Stimulated activated CD4-positive, alpha-beta T cell treated with anti-CD3 and anti-CD28 coated beads, TNF-alpha, amount 100 ng/mL, for 1 hour (primary cell): ENCODE data around the gene PTTG1IP.
A peak's percentile ranks its signal among the peaks of the same experiment; 100 is the strongest.

Source experiments
- DNase-seq, 3 donors: peaks; one replicate each; pipeline ENCODE4 v3.0.0-alpha.2; 2020; ENCODE audit warnings: low read depth in 3 of 3, low spot score in 1 of 3

PTTG1IP gene

GRCh38 chr21:44828362-44829056 lies 45.0 kb downstream of the PTTG1IP start:
- DNase-seq, result no peak

- no peak for DNase-seq
Measured at GRCh38 chr21:44823179-44823660, 50.3 kb downstream of the PTTG1IP start.

DNA sequence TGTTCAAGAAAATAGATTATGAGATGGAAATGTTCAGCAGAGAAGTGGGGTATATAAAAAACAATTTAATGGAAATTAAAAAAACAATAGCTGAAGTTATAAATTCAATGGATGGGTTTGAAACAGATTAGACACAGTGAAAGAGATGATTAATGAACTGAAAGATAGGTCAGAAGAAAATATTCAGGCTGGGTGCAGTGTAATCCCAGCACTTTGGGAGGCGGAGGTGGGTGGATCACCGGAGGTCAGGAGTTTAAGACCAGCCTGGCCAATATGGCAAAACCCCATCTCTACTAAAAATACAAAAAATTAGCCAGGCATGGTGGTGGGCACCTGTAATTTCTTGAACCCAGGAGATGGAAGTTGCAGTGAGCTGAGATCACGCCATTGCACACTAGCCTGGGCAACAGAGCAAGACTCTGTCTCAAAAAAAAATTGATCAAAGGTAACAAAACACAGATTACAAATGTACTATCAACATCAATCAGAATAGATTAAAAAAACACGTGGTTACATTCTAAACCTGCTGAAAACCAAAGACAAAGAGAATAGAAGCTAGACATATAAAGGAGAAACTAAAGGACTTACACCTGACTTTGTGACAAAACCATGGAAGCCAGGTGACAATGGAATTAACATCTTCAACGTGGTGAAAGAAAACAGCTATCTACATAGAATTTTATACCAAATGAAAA lies 50.9 kb downstream of the PTTG1IP start:
- DNase-seq, result no peak

DNA sequence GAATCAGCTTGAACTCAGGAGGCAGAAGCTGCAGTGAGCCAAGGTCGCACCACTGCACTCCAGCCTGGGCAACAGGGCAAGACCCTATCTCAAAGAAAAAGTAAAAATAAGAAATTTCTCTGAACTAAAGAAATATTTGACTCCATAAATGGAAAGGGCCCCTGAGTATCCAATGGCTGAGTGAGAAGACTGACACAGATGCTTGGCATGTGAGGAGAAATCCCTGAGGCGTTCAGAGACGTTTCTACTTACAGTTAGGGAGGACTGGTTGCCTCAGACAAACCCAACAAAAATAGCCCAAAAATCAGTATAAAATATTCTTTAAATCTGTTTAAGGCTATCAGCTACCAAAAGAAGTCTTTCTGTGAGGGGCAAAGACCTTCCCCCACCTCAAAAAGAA lies 52.6 kb downstream of the PTTG1IP start:
- no peak for DNase-seq

- no peak for DNase-seq
Measured at GRCh38 chr21:44819283-44820243, 53.9 kb downstream of the PTTG1IP start.

DNA sequence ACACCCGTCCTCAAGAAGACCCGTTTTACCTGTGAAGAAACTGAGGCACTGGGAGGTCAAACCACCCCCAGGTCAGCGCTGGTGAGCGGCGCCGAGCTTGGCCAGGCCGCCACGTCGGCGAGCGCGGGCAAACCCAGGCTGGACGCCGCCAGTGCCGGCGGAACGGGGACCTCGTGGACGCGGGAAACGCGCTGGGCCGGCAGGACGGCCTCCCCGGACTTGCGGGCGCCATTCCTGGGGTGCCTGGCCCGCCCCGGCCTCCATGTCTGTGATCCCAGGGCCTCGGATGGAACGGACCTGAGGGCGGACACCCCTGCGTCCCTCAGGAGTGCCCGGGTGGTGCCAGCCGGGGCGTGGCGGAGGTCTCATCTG lies 54.9 kb downstream of the PTTG1IP start:
- DNase-seq, result no peak

- DNase-seq, result peak; percentile 62 to 81 (median 79)
Measured at GRCh38 chr21:44817914-44818639, 55.4 kb downstream of the PTTG1IP start, which contains the start of gene SUMO3. Gene SUMO3, minus strand, starts transcription at chr21:44818062. Its CDS starts 94 bp downstream, at chr21:44817968.

- peak; percentile 82 to 91 (median 90) for DNase-seq
Measured at GRCh38 chr21:44817506-44817880, 56.0 kb downstream of the PTTG1IP start.

GRCh38 chr21:44816761-44817505 lies 56.6 kb downstream of the PTTG1IP start:
- no peak for DNase-seq

GRCh38 chr21:44815852-44816628 lies 57.5 kb downstream of the PTTG1IP start:
- DNase-seq, result no peak

DNA sequence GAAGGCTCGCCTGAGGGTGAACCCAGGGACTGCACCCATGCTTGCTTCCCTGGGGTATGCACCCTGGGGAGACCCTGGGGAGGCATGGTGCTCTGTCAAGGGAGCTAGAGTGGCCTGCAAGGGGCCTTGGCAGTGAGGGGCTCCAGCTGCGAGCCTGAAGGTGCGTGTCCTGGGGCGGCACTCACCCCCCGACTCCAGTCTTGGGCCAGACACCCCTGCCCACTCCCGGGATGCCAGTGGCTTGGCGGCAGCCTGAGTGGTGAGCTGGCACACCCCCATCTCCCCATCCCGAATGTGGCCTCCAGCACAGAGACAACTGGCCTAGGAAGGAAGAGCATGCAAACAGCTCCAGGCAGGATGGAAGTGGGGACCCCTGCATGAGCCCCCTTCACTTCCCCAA lies 58.3 kb downstream of the PTTG1IP start:
- DNase-seq, result no peak

DNA sequence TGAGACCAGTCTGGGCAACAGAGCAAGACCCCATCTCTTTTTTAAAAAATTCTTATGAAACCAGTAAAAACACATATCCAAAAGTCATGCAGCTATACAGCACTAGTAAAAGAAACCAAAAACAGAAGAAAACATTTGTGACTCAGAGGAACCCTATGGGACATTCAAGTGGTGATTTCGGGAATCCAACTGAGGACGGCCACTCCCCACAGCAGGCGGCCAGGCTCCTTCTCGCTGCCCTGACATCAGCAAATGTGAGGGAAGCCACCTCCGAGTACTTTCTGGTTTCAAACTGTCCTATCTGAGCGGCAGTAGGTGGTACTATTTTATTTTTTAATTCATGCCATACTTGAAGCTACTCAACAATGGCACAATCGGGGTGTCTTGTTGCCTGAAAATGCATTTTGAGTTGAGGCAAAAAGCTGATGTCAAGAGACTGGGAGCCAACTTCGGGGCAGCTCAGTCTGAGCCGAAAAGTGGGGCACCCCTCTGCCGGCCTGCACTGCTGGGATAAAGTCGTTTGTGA lies 58.9 kb downstream of the PTTG1IP start:
- no peak for DNase-seq

- DNase-seq, result no peak
Measured at GRCh38 chr21:44813727-44814126, 59.8 kb downstream of the PTTG1IP start.

- no peak for DNase-seq
Measured at GRCh38 chr21:44813149-44813548, 60.3 kb downstream of the PTTG1IP start.

GRCh38 chr21:44812640-44813039 lies 60.9 kb downstream of the PTTG1IP start:
- DNase-seq, result no peak

DNA sequence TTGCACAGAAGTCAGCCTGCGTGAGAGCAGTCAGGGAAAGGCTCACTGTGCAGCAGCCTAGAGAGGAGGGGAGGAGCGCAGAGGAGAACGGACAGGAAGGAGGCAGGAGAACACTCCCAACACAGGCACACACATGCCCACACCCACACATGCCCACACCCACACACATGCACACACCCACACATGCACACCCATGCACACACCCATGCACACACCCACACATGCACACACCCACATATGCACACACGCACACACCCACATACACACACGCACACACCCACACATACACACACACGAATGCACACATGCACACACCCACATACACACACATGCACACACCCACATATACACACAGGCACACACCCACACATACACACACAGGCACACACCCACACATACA lies 62.7 kb downstream of the PTTG1IP start:
- no peak for DNase-seq

DNA sequence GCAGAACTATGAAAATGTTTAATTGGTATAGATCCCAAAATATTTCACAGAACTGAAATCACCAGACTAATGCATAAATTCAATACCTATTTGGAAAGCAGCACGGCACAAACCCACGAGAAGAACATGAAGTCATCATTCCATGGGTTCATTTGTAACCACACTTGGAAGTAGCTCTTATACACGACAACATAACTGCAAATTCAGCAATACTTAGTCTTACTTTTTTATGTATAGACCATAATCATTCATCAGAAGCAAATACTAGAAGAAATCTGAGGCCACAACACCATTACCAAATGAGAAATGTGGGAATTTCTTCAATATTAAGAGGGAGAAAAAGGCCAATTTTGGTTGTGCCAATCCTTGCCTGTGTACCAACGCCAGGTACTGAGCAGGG lies 67.6 kb downstream of the PTTG1IP start:
- no peak for DNase-seq

DNA sequence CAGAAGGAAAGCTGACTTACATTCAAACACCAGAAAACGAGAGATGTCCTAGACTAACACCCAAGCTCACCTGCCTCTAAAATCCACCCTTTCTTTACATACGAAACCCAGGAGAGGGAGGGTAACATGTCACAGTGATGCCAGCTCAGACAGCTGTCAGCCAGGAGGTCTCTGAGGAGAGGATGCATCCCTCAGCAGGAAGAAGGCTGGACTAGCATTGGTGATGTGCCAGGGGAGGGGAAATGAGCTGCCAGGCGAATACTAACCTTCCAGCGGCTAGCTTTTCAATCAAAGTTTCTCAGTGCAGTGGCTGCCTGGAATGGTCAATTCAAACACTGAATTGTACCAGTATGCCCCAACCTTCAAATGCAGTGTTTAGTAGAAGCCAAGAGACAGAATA lies 68.3 kb downstream of the PTTG1IP start:
- DNase-seq, result no peak

GRCh38 chr21:44804762-44805161 lies 68.7 kb downstream of the PTTG1IP start:
- DNase-seq, result no peak
